EH (cell line): Measurements from ENCODE around the gene VGF.
"Not testable (repeated sequence)": the region's sequence is repeated elsewhere in the genome, so short reads cannot be mapped to it uniquely, and the experiment has no call there.

Experiments
- DNase-seq: peaks from one replicate; pipeline ENCODE4 v3.0.0-alpha.2; 2015; ENCODE audit warnings: low read depth

VGF gene

DNA sequence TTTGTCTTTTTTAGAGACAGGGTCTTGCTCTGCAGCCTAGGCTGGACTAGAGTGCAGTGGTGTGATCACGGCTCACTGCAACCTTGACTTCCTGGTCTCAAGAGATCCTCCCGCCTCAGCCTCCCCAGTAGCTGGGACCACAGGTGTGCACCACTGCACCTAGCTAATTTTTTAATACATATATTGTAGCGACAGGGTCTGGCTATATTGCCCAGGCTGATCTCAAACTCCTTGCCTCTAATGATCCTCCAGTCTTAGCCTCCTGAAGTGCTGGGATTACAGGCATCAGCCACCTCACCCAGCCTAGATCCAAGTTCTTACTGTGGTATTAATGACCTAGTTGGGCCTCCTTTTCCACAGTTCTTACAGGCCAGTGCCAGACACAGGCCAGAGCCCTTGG lies 50.2 kb downstream of the VGF start:
- DNase-seq = no peak

DNA sequence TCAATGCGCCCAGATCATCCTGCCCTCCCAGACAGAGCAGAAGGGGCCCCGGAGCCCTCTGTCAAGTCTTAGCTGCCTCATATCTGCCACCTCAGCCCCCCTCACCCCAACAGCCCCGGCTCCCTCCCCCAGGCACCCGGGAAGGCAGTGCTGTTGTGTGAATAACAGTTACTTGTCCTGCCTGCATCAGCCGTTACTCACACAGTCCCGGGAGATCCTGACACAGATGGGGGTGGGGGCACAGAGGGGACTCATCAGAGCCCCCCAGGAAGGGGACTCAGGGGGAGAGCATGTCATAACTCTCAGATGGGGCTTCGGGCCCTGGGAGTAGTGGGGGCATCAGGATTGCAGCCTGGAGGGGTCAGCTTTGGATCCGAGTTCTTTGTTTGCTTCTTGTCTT lies 50.9 kb downstream of the VGF start:
- DNase-seq = peak; percentile 59

DNA sequence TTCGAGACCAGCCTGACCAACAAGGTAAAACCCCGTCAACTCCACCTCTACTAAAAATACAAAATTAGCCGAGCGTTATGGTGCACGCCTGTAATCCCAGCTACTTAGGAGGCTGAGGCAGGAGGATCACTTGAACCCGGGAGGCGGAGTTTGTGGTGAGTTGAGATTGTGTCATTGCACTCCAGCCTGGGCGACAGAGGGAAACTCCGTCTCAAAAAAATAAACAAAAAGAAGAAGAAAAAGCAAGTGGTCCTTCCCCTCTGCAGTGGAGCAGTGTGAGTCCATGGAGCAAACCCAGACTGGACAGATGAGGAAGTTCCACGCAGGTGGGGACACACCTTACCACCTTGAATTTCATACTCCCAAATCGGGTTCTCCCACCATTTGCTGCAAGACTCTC lies 51.5 kb downstream of the VGF start:
- DNase-seq = no peak

DNA sequence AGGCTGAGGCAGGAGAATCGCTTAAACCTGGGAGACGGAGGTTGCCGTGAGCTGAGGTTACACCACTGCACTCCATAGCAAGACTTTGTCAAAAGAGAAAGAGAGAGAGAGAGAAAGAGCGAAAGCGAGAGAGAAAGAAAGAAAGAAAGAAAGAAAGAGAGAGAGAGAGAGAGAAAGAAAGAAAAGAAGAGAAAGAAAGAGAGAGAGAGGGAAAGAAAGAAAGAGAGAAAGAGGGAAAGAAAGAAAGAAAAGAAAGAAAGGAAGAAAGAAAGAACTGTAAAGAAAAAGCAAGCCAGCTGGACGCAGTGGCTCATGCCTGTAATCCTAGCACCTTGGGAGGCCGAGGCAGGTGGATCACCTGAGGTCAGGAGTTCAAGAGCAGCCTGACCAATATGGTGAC lies 52.2 kb downstream of the VGF start:
- DNase-seq = not testable (repeated sequence)
